ENCODE measurements around the gene KLF14.

KLF14 gene

DNA sequence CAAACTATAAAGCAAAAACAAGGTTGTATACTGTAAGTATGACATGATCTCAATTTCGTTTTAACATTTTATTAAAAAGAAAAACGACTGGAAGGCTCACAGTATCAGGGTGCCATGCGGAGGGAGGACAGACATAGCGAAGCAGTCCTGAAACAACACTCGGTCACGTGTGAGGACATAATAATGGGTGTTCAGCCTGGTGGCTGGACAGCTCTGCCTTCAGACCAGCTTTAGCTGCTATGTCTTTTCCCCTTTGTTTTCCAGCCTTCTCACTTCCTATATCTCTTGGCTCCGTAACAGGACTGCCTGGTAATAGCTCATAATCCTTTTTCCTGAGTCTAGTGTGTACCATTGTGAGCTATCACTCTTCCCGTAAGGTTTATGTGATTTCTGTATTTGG, 18.4 kb upstream of the KLF14 start:
- H3K9me3 ChIP-seq (ENCODE audit: control insufficient read depth, insufficient read depth, low read length): no peaks in the 10 kb centered on the region
- H4K20me1 ChIP-seq (ENCODE audit: control insufficient read depth, insufficient read depth, low read depth, low read length): no peaks in the 10 kb centered on the region
- H3K79me2 ChIP-seq (ENCODE audit: control insufficient read depth, low read length): no peaks in the 10 kb centered on the region
- H3F3A ChIP-seq (ENCODE audit: control insufficient read depth, insufficient read depth): no peaks in the 10 kb centered on the region
- peaks cover 16% of the 10 kb centered on the region for H3K4me1 ChIP-seq (ENCODE audit: control insufficient read depth, low read length)
- no peaks in the 10 kb centered on the region for H3K9me2 ChIP-seq (replicated peaks; ENCODE audit: control insufficient read depth, low read length)
- no peaks in the 10 kb centered on the region for H3K27me3 ChIP-seq (ENCODE audit: control insufficient read depth, low read length)
- no peaks in the 10 kb centered on the region for H3K36me3 ChIP-seq (ENCODE audit: control insufficient read depth, low read length)
- H3K4me3 ChIP-seq (ENCODE audit: low read length): no peak overlapping the region
- no peak for TF ChIP-seq EZH2phosphoT487 (IDR thresholded peaks at IDR 0.05; ENCODE audit: borderline replicate concordance, low read length)
- H3K27ac ChIP-seq (ENCODE audit: low read depth, low read length): no peak overlapping the region
- peak overlapping the region; percentile 64; the same call in 1 of the 2 replicates for H3K4me2 ChIP-seq (ENCODE audit: low read length)

DNA sequence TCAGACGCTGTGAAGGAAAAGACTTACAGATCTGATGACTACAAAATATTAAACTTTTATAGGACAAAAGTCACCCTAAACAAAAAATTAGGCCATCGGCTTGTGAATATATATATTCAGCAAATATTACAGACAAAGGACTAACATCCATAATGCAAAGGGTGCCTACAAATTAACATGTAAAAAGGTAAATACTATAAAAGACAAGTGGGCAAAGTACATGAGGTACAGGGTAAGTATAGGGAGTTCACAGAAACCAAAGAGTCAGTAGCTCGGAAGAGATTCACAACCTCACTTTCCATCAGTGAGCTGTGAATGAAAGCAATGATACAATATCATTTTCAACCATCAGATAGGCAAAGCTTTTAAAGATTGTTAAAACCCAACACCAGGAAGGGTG, 16.7 kb upstream of the KLF14 start:
- H3K9me2 ChIP-seq (replicated peaks; ENCODE audit: control insufficient read depth, low read length): no peaks in the 10 kb centered on the region
- H3K4me2 ChIP-seq (ENCODE audit: low read length): no peak overlapping the region
- H3K79me2 ChIP-seq (ENCODE audit: control insufficient read depth, low read length): no peaks in the 10 kb centered on the region
- TF ChIP-seq, protein P1, sequence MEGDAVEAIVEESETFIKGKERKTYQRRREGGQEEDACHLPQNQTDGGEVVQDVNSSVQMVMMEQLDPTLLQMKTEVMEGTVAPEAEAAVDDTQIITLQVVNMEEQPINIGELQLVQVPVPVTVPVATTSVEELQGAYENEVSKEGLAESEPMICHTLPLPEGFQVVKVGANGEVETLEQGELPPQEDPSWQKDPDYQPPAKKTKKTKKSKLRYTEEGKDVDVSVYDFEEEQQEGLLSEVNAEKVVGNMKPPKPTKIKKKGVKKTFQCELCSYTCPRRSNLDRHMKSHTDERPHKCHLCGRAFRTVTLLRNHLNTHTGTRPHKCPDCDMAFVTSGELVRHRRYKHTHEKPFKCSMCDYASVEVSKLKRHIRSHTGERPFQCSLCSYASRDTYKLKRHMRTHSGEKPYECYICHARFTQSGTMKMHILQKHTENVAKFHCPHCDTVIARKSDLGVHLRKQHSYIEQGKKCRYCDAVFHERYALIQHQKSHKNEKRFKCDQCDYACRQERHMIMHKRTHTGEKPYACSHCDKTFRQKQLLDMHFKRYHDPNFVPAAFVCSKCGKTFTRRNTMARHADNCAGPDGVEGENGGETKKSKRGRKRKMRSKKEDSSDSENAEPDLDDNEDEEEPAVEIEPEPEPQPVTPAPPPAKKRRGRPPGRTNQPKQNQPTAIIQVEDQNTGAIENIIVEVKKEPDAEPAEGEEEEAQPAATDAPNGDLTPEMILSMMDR (IDR thresholded peaks at IDR 0.05; ENCODE audit: low read depth, low read length, poor library complexity, severe bottlenecking): no peak
- TF ChIP-seq EZH2phosphoT487 (IDR thresholded peaks at IDR 0.05; ENCODE audit: borderline replicate concordance, low read length): no peak
- H4K20me1 ChIP-seq (ENCODE audit: control insufficient read depth, insufficient read depth, low read depth, low read length): no peaks in the 10 kb centered on the region
- H3K27ac ChIP-seq (ENCODE audit: low read depth, low read length): no peak overlapping the region
- H3K4me1 ChIP-seq (ENCODE audit: control insufficient read depth, low read length): peaks cover 16% of the 10 kb centered on the region
- no peaks in the 10 kb centered on the region for H3K27me3 ChIP-seq (ENCODE audit: control insufficient read depth, low read length)
- H3K4me3 ChIP-seq (ENCODE audit: low read length): no peak overlapping the region
- H3F3A ChIP-seq (ENCODE audit: control insufficient read depth, insufficient read depth): no peaks in the 10 kb centered on the region
- H3K36me3 ChIP-seq (ENCODE audit: control insufficient read depth, low read length): no peaks in the 10 kb centered on the region
- H3K9me3 ChIP-seq (ENCODE audit: control insufficient read depth, insufficient read depth, low read length): no peaks in the 10 kb centered on the region

DNA sequence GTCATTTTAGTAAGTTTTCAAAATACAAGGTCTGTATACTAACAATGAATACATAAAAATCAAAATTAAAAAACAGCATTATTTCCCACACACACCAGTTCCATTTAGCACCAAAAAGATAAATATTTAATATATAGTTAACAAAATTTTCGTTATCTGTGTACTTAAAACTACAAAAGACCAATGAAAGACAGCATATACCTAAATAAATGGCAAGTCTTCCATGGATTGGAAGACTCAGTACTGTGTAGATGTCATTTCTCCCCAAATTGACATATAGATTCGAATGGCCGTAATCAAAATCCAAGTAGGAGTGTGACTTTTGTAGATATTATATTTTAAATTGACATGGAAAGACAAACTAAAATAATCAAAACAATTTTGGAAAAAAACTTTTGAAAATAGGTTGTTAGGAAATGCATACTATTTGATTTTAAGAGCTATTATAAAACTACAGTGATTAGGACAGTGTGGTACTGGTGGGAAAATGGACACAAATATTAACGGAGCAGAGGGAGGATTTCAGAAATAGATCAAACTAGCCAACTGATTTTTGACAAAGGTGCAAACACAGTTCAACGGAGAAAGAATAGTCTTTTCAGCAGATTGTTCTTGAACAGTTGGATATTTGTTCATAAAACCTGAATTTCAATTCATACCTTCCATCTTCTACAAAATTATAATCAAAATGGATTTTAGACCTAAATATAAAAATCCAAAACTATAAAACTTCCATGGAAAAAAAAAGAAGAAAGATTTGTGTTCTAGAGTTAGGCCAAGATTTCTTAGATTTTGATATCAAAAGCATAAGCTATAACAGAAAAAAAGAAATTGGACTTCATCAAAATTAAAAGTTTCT, 14.8 kb upstream of the KLF14 start:
- Histone ChIP-seq H4K20me1 (ENCODE audit: control insufficient read depth, insufficient read depth, low read depth, low read length) (no peaks in the 10 kb centered on the region), H3K27me3 (ENCODE audit: control insufficient read depth, low read length) (no peaks in the 10 kb centered on the region), H3K27ac (ENCODE audit: low read depth, low read length) (no peak overlapping the region), H3K4me1 (ENCODE audit: control insufficient read depth, low read length) (peaks cover 16% of the 10 kb centered on the region), H3K4me2 (ENCODE audit: low read length) (no peak overlapping the region), H3K79me2 (ENCODE audit: control insufficient read depth, low read length) (no peaks in the 10 kb centered on the region), H3K9me3 (ENCODE audit: control insufficient read depth, insufficient read depth, low read length) (no peaks in the 10 kb centered on the region), H3F3A (ENCODE audit: control insufficient read depth, insufficient read depth) (no peaks in the 10 kb centered on the region), H3K9me2 (replicated peaks; ENCODE audit: control insufficient read depth, low read length) (no peaks in the 10 kb centered on the region), H3K4me3 (ENCODE audit: low read length) (no peak overlapping the region), H3K36me3 (ENCODE audit: control insufficient read depth, low read length) (no peaks in the 10 kb centered on the region)
- TF ChIP-seq, protein P1 (IDR thresholded peaks at IDR 0.05; ENCODE audit: low read depth, low read length, poor library complexity, severe bottlenecking): no peak
- TF ChIP-seq EZH2phosphoT487 (IDR thresholded peaks at IDR 0.05; ENCODE audit: borderline replicate concordance, low read length): no peak

DNA sequence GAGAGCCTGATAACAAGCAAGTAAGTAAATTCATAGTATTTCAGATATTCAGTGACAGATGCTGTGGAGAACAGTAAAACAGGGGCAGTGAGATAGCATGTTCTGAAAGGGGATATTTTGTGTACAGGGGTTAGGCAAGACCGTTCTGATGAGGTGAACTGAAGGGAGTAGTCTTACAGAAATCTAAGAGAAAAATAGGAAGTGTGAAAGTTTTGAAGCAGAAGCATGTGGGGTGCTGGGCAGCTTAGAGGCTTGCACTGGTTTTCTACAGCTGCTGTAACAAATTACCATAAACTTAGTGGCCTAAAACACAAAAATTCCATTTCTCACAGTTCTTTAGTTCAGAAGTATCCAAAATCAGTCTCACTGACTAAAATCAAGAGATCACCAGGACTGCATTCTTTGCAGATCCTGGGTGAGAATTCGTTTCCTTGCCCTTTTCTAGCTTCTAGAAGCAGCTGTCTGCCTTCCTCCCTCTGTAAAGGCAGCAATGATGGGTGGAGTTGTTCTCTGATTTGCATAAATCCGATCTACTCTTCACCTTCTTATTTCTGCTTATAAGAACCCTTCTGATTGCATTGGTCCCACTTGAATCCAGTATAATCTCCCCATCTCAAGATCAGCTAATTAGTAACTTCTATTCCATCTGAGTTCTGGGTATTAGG, 7.5 kb upstream of the KLF14 start:
- Histone ChIP-seq H3K4me1 (ENCODE audit: control insufficient read depth, low read length) (peaks cover 17% of the 10 kb centered on the region), H3K36me3 (ENCODE audit: control insufficient read depth, low read length) (no peaks in the 10 kb centered on the region), H3K27ac (ENCODE audit: low read depth, low read length) (peak overlapping the region; percentile 31), H3K79me2 (ENCODE audit: control insufficient read depth, low read length) (no peaks in the 10 kb centered on the region), H3K27me3 (ENCODE audit: control insufficient read depth, low read length) (peaks cover 17% of the 10 kb centered on the region), H3K4me2 (ENCODE audit: low read length) (peak overlapping the region; percentile 70), H4K20me1 (ENCODE audit: control insufficient read depth, insufficient read depth, low read depth, low read length) (no peaks in the 10 kb centered on the region), H3K9me2 (replicated peaks; ENCODE audit: control insufficient read depth, low read length) (no peaks in the 10 kb centered on the region), H3K4me3 (ENCODE audit: low read length) (peak overlapping the region; percentile 55), H3F3A (ENCODE audit: control insufficient read depth, insufficient read depth) (no peaks in the 10 kb centered on the region), H3K9me3 (ENCODE audit: control insufficient read depth, insufficient read depth, low read length) (no peaks in the 10 kb centered on the region)
- no peak for TF ChIP-seq EZH2phosphoT487 (IDR thresholded peaks at IDR 0.05; ENCODE audit: borderline replicate concordance, low read length)
- TF ChIP-seq, protein P1 (IDR thresholded peaks at IDR 0.05; ENCODE audit: low read depth, low read length, poor library complexity, severe bottlenecking): no peak
